ENCODE data around the gene ZBTB24. TPM values are rescaled to one million over a fixed set of nuclear protein-coding genes. Genes with fewer than 3 reads are reported as not detected.

The ZBTB24 gene
- total and polyA plus RNA-seq, 2 of the 13 experiments (the other 11 are each of a cell fraction or from before 2014, with no cell fraction given) = 1.5 to 6.2 TPM

GRCh38 chr6:109456111-109456583, 26.9 kb downstream of the ZBTB24 start (continued):
- no peak for TF ChIP-seq KDM5B (CRISPR knock-in tag; IDR thresholded peaks at IDR 0.05; ENCODE audit: borderline replicate concordance)
- TF ChIP-seq ZMAT3 (CRISPR knock-in tag; conservative IDR thresholded peaks at IDR 0.05) = 0 out of 2 replicates have a peak, but pooled peaks have one; percentile 33
- TF ChIP-seq ELF1 (CRISPR knock-in tag; IDR thresholded peaks at IDR 0.05) = no peak
- no peak for TF ChIP-seq NFIB (CRISPR knock-in tag; IDR thresholded peaks at IDR 0.05; ENCODE audit: borderline replicate concordance)
- no peak for TF ChIP-seq PBX2 (CRISPR knock-in tag; IDR thresholded peaks at IDR 0.05)
- no peak for TF ChIP-seq CCAR2 (optimal IDR thresholded peaks at IDR 0.05; ENCODE audit: low read depth, low read length)
- TF ChIP-seq ZNF253 (CRISPR knock-in tag; IDR thresholded peaks at IDR 0.05; ENCODE audit: borderline replicate concordance) = no peak
- TF ChIP-seq TFE3 (CRISPR knock-in tag; IDR thresholded peaks at IDR 0.05) = no peak
- TF ChIP-seq ZNF225 (CRISPR knock-in tag; IDR thresholded peaks at IDR 0.05) = no peak
- TF ChIP-seq ATF6 (CRISPR knock-in tag; conservative IDR thresholded peaks at IDR 0.05) = no peak
- no peak for TF ChIP-seq ATF3 (CRISPR knock-in tag; IDR thresholded peaks at IDR 0.05)
- TF ChIP-seq MXD1 (CRISPR knock-in tag; IDR thresholded peaks at IDR 0.05) = no peak
- TF ChIP-seq ZNF629 (CRISPR knock-in tag; conservative IDR thresholded peaks at IDR 0.05) = no peak
- TF ChIP-seq ZBED4 (CRISPR knock-in tag; IDR thresholded peaks at IDR 0.05; ENCODE audit: borderline replicate concordance) = no peak
- no peak for TF ChIP-seq DNMT1 (CRISPR knock-in tag; IDR thresholded peaks at IDR 0.05)
- TF ChIP-seq SALL1 (CRISPR knock-in tag; IDR thresholded peaks at IDR 0.05) = no peak
- TF ChIP-seq MYC (CRISPR knock-in tag; IDR thresholded peaks at IDR 0.05; ENCODE audit: borderline replicate concordance) = no peak
- TF ChIP-seq SIX1 (CRISPR knock-in tag; IDR thresholded peaks at IDR 0.05; ENCODE audit: borderline replicate concordance) = no peak
- TF ChIP-seq ZSCAN5A (CRISPR knock-in tag; IDR thresholded peaks at IDR 0.05; ENCODE audit: borderline replicate concordance) = no peak
- TF ChIP-seq ZSCAN9 (CRISPR knock-in tag; IDR thresholded peaks at IDR 0.05; ENCODE audit: borderline replicate concordance) = no peak
